Neural progenitor cell (in vitro differentiated cells): ENCODE measurements around the gene SPRY4. TPM values are rescaled to one million over a fixed set of nuclear protein-coding genes. Genes with fewer than 3 reads are reported as not detected.
A peak's percentile ranks its signal among the peaks of the same experiment; 100 is the strongest.

Experiments used
- DNase-seq: peaks from one replicate; pipeline ENCODE4 v3.0.0-alpha.2; 2016; ENCODE audit warnings: low spot score
- H2AFZ ChIP-seq: fragments of 200-600 bp; sonication (generic); replicated peaks from 2 replicates; pipeline ENCODE4 v1.6.1; 2016; ENCODE audit warnings: antibody characterized with exemption
- H3F3A ChIP-seq: fragments of 200-600 bp; sonication (generic); 2 replicates; pipeline ENCODE4 v1.6.1; 2016; ENCODE audit warnings: antibody characterized with exemption, low read depth
- H3K27ac ChIP-seq: fragments of 200-600 bp; sonication (generic); 2 replicates; pipeline ENCODE4 v1.5.1; 2016; ENCODE audit warnings: mild to moderate bottlenecking
- H3K27me3 ChIP-seq: fragments of 200-600 bp; sonication (generic); 2 replicates; pipeline ENCODE4 v1.6.1; 2016; ENCODE audit warnings: mild to moderate bottlenecking, moderate library complexity
- H3K36me3 ChIP-seq: fragments of 200-600 bp; sonication (generic); 2 replicates; pipeline ENCODE4 v1.5.1; 2016
- H3K4me1 ChIP-seq: fragments of 200-600 bp; sonication (generic); 2 replicates; pipeline ENCODE4 v1.6.1; 2016; ENCODE audit warnings: mixed run types
- H3K4me2 ChIP-seq: fragments of 200-600 bp; sonication (generic); 2 replicates; pipeline ENCODE4 v1.6.1; 2016
- H3K4me3 ChIP-seq: fragments of 200-600 bp; sonication (generic); 2 replicates; pipeline ENCODE4 v1.5.1; 2016
- H3K79me2 ChIP-seq: fragments of 200-600 bp; sonication (generic); 2 replicates; pipeline ENCODE4 v1.6.1; 2016; ENCODE audit warnings: low read depth
- H3K9ac ChIP-seq: fragments of 200-600 bp; sonication (generic); 2 replicates; pipeline ENCODE4 v1.6.1; 2016
- H3K9me3 ChIP-seq: fragments of 200-600 bp; sonication (generic); 2 replicates; pipeline ENCODE4 v1.5.1; 2016; ENCODE audit warnings: low read depth
- H4K20me1 ChIP-seq: fragments of 200-600 bp; sonication (generic); 2 replicates; pipeline ENCODE4 v1.6.1; 2016; ENCODE audit warnings: low read depth
- H3K27ac Mint-ChIP-seq: 3 replicates; pipeline ENCODE4 v1.8.0; 2021; ENCODE audit warnings: mixed read lengths
- H3K27me3 Mint-ChIP-seq: 2 replicates; pipeline ENCODE4 v1.8.0; 2022; ENCODE audit warnings: low read depth, mild to moderate bottlenecking, inconsistent platforms, moderate library complexity, mixed read lengths; ENCODE audit not compliant: insufficient read depth
- H3K36me3 Mint-ChIP-seq: 3 replicates; pipeline ENCODE4 v1.8.0; 2021; ENCODE audit warnings: mixed read lengths
- H3K4me1 Mint-ChIP-seq: 3 replicates; pipeline ENCODE4 v1.8.0; 2021; ENCODE audit warnings: mixed read lengths
- H3K4me3 Mint-ChIP-seq: 3 replicates; pipeline ENCODE4 v1.8.0; 2021; ENCODE audit warnings: mild to moderate bottlenecking, moderate library complexity, mixed read lengths
- H3K9me3 Mint-ChIP-seq: 3 replicates; pipeline ENCODE4 v1.8.0; 2020; ENCODE audit warnings: mixed read lengths
- CTCF ChIP-seq: fragments of 200-600 bp; sonication (generic); IDR thresholded peaks from 2 replicates; pipeline ENCODE4 v1.5.1; 2017; ENCODE audit warnings: antibody characterized with exemption, mild to moderate bottlenecking
- EZH2 ChIP-seq: fragments of 200-600 bp; sonication (generic); IDR thresholded peaks from 2 replicates; pipeline ENCODE4 v1.6.1; 2017; ENCODE audit warnings: antibody characterized with exemption, mild to moderate bottlenecking, moderate library complexity
- EZH2phosphoT487 ChIP-seq: fragments of 200-600 bp; sonication (generic); IDR thresholded peaks from 2 replicates; pipeline ENCODE4 v1.6.1; 2017; ENCODE audit warnings: antibody characterized with exemption
- total RNA-seq: library from RNA; depleted of rRNA; stranded (reverse); fragments of >200 nt; gene quantifications from 2 replicates; pipeline ENCODE4 v1.2.3, GENCODE V29; 2015; ENCODE audit warnings: low replicate concordance

Gene SPRY4
- total RNA-seq, 1 donor from 2014 or later: 0.13 TPM

DNA sequence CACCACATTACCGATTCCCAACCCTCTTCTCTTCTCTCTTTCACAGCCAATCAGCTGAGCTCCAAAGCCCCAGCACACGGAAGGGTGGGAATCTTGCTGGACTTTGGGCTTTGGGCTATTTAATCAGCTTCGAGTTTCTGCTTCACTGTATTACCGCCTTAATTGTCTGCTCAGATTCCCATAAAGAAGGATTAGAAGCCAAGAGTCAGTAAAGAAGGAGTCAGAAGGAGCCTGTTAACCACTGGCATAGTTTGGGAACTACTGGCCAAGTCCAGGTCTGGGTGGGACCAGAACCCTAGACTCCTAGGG is 4.4 kb downstream of the SPRY4 start:
- H3K27me3 ChIP-seq: peaks cover 59% of the 10 kb centered on the region
- H3K36me3 ChIP-seq: no peaks in the 10 kb centered on the region
- H2AFZ ChIP-seq: no peak overlapping the region
- H3K27ac ChIP-seq: peak overlapping the region; percentile 8
- Mint-ChIP-seq H3K9me3 (no peaks in the 10 kb centered on the region), H3K27me3 (peaks cover 6% of the 10 kb centered on the region), H3K36me3 (peaks cover 4% of the 10 kb centered on the region), H3K4me1 (peaks cover 77% of the 10 kb centered on the region), H3K27ac (peak overlapping the region; percentile 67), H3K4me3 (peak overlapping the region; percentile 83)
- H3K4me1 ChIP-seq: peaks cover 40% of the 10 kb centered on the region
- H3K9me3 ChIP-seq: no peaks in the 10 kb centered on the region
- peaks cover 70% of the 10 kb centered on the region for H4K20me1 ChIP-seq
- H3K79me2 ChIP-seq: peaks cover 13% of the 10 kb centered on the region
- peak overlapping the region; percentile 13 for H3K4me3 ChIP-seq
- no peak for TF ChIP-seq CTCF
- TF ChIP-seq EZH2: no peak
- no peak for TF ChIP-seq EZH2phosphoT487
- peaks cover 35% of the 10 kb centered on the region for H3F3A ChIP-seq
- peak overlapping the region; percentile 60 for H3K4me2 ChIP-seq
- H3K9ac ChIP-seq: no peak overlapping the region
- DNase-seq: peak; percentile 62

DNA sequence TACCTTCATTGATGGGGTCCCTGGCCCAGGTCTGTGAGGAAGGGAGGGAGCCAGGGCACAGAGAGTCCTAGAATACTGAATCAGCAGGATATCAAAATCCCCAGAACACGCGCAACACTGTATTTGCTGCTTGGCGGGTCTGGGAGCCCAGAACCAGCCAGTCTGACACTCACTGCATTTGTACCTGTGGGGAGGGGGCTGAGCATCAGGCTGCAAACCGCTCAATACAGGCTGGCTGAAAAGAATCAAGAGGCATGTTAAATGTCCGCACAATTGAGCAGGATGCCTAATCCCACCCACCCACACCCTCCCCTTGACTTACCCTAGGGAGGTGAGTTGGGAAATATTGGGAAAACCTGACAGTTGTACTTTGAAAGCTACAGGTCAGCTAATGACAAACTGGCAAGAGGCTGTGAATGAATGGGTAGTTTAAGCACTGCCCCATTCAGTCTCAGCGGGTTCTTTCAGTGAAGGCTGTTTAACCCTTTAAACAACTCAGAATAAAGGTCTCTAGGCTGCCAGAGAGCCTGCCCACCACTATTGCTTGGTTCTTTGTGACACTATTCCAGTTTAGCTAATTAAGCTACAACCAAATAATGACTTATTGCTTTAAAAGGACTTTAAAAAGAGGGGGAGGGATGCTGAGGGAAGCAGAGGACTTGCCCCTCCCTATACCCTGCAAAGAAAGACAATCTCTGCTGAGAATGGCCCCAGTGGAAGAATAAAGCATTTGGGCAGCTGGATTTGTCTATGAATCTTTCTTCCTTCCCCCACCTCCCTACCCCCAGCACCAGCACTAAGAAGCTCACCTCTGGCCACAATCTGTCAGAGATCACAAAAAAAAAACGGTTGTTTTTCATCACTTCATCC is 5.0 kb downstream of the SPRY4 start:
- H3K27me3 ChIP-seq: peaks cover 59% of the 10 kb centered on the region
- peaks cover 80% of the 10 kb centered on the region for H3K4me1 Mint-ChIP-seq
- peaks cover 40% of the 10 kb centered on the region for H3K4me1 ChIP-seq
- peak overlapping the region; percentile 8 for H3K27ac ChIP-seq
- H3K4me2 ChIP-seq: peak overlapping the region; percentile 60
- H3K79me2 ChIP-seq: peaks cover 15% of the 10 kb centered on the region
- H3K27me3 Mint-ChIP-seq: peaks cover 2% of the 10 kb centered on the region
- no peaks in the 10 kb centered on the region for H3K36me3 ChIP-seq
- H3K9me3 Mint-ChIP-seq: no peaks in the 10 kb centered on the region
- H3K9ac ChIP-seq: no peak overlapping the region
- H4K20me1 ChIP-seq: peaks cover 68% of the 10 kb centered on the region
- no peak for TF ChIP-seq CTCF
- peak; percentile 63 for TF ChIP-seq EZH2phosphoT487
- no peak for TF ChIP-seq EZH2
- H3F3A ChIP-seq: peaks cover 29% of the 10 kb centered on the region
- H3K4me3 ChIP-seq: peak overlapping the region; percentile 13
- peaks cover 7% of the 10 kb centered on the region for H3K36me3 Mint-ChIP-seq
- no peak overlapping the region for H2AFZ ChIP-seq
- DNase-seq: peak; percentile 82
- H3K27ac Mint-ChIP-seq: peak overlapping the region; percentile 67
- peak overlapping the region; percentile 83 for H3K4me3 Mint-ChIP-seq
- no peaks in the 10 kb centered on the region for H3K9me3 ChIP-seq

GRCh38 chr5:142319105-142319504 is 5.7 kb downstream of the SPRY4 start:
- Histone ChIP-seq H3K9ac (no peak overlapping the region), H4K20me1 (peaks cover 63% of the 10 kb centered on the region), H3K79me2 (peaks cover 15% of the 10 kb centered on the region), H3F3A (peaks cover 22% of the 10 kb centered on the region), H3K36me3 (no peaks in the 10 kb centered on the region), H2AFZ (no peak overlapping the region), H3K27ac (no peak overlapping the region), H3K27me3 (peaks cover 53% of the 10 kb centered on the region), H3K9me3 (no peaks in the 10 kb centered on the region), H3K4me3 (no peak overlapping the region), H3K4me1 (peaks cover 39% of the 10 kb centered on the region), H3K4me2 (peak overlapping the region; percentile 60)
- Mint-ChIP-seq H3K36me3 (peaks cover 9% of the 10 kb centered on the region), H3K9me3 (no peaks in the 10 kb centered on the region), H3K27me3 (peaks cover 1% of the 10 kb centered on the region), H3K4me1 (peaks cover 85% of the 10 kb centered on the region), H3K4me3 (peak overlapping the region; percentile 83), H3K27ac (no peak overlapping the region)
- no peak for DNase-seq
- no peak for TF ChIP-seq CTCF
- TF ChIP-seq EZH2phosphoT487: no peak
- TF ChIP-seq EZH2: no peak
